Suprapubic skin (tissue), 4 donors: Measurements from ENCODE around the gene EFHD1. TPM values are rescaled to one million over a fixed set of nuclear protein-coding genes. Genes with fewer than 3 reads are reported as not detected.
A peak's percentile ranks its signal among the peaks of the same experiment; 100 is the strongest.

Experiments
- DNase-seq, 2 donors: peaks; one replicate each; pipeline ENCODE4 v3.0.0-alpha.2; 2019; ENCODE audit warnings: low spot score in 2 of 2
- H3K27ac ChIP-seq: fragments of 200-600 bp; sonication (generic); one replicate; pipeline ENCODE4 v1.5.1; 2019
- H3K27me3 ChIP-seq: fragments of 200-600 bp; sonication (generic); one replicate; pipeline ENCODE4 v1.5.1; 2019
- H3K36me3 ChIP-seq: fragments of 200-600 bp; sonication (generic); one replicate; pipeline ENCODE4 v1.5.1; 2019
- H3K4me1 ChIP-seq: fragments of 200-600 bp; sonication (generic); one replicate; pipeline ENCODE4 v1.5.1; 2019
- H3K4me3 ChIP-seq: fragments of 200-600 bp; sonication (generic); one replicate; pipeline ENCODE4 v1.5.1; 2019; ENCODE audit warnings: mild to moderate bottlenecking
- H3K9me3 ChIP-seq: fragments of 200-600 bp; sonication (generic); one replicate; pipeline ENCODE4 v1.5.1; 2019
- CTCF ChIP-seq, 2 donors: fragments of 200-600 bp in 1 of 2; fragments of 450-650 bp in 1 of 2; sonication (generic) in 1 of 2; IDR thresholded peaks; one replicate each; pipeline ENCODE4 v1.5.1; 2016 to 2019; ENCODE audit warnings: antibody characterized with exemption in 2 of 2, mild to moderate bottlenecking in 1 of 2, moderate library complexity in 1 of 2
- EP300 ChIP-seq: sonication (generic); formaldehyde crosslinking; IDR thresholded peaks from one replicate; pipeline ENCODE4 v1.6.1; 2017; ENCODE audit warnings: antibody characterized with exemption
- POLR2A ChIP-seq, 2 donors: fragments of 450-650 bp; IDR thresholded peaks; one replicate each; pipeline ENCODE4 v1.6.1; 2017; ENCODE audit warnings: antibody characterized with exemption in 2 of 2, mild to moderate bottlenecking in 2 of 2, moderate library complexity in 2 of 2
- POLR2AphosphoS5 ChIP-seq, 3 donors: sonication (generic); formaldehyde crosslinking; IDR thresholded peaks; one replicate each; pipeline ENCODE4 v1.6.1; 2017; ENCODE audit warnings: antibody characterized with exemption in 3 of 3
- WGBS: methylation state at CpG from one replicate; pipeline ENCODE4 v1.1.5; 2018; 5-methylcytosine and 5-hydroxymethylcytosine counted together
- total RNA-seq, 4 donors: library from RNA; depleted of rRNA; stranded (reverse); fragments of >200 nt; gene quantifications; one replicate each; pipeline ENCODE4 v1.1.0, GENCODE V29; 2016

The EFHD1 gene
- total RNA-seq, 4 donors from 2014 or later: 4.2 to 18.4 (median 16.6) TPM

- 86% methylated on average over 5 of the region's 8 CpGs for WGBS
- DNase-seq: no peak
- no peaks in the 10 kb centered on the region for H3K9me3 ChIP-seq
- peaks cover 4% of the 10 kb centered on the region for H3K4me1 ChIP-seq
- TF ChIP-seq POLR2A (IDR thresholded peaks at IDR 0.05): no peak
- TF ChIP-seq POLR2AphosphoS5 (IDR thresholded peaks at IDR 0.05): no peak
- no peak for TF ChIP-seq CTCF (IDR thresholded peaks at IDR 0.05)
- TF ChIP-seq EP300: no peak
- H3K27me3 ChIP-seq: no peaks in the 10 kb centered on the region
- no peak overlapping the region for H3K27ac ChIP-seq
- H3K4me3 ChIP-seq: no peak overlapping the region
- H3K36me3 ChIP-seq: no peaks in the 10 kb centered on the region
Measured at GRCh38 chr2:232609607-232610006, 23.8 kb upstream of the EFHD1 start.

- Histone ChIP-seq H3K4me1 (peaks cover 4% of the 10 kb centered on the region), H3K9me3 (no peaks in the 10 kb centered on the region), H3K27me3 (no peaks in the 10 kb centered on the region), H3K27ac (no peak overlapping the region), H3K36me3 (no peaks in the 10 kb centered on the region), H3K4me3 (no peak overlapping the region)
- DNase-seq: no peak
- WGBS: 100% methylated on average over 2 of the region's 3 CpGs
- TF ChIP-seq CTCF (IDR thresholded peaks at IDR 0.05) (no peak), POLR2AphosphoS5 (IDR thresholded peaks at IDR 0.05) (no peak), POLR2A (IDR thresholded peaks at IDR 0.05) (no peak), EP300 (no peak)
Measured at GRCh38 chr2:232610081-232610480, 23.3 kb upstream of the EFHD1 start.

- no CpG with 5 or more reads among the region's 6 CpGs for WGBS
- H3K4me3 ChIP-seq: no peak overlapping the region
- DNase-seq: no peak
- TF ChIP-seq POLR2A (IDR thresholded peaks at IDR 0.05) (no peak), EP300 (no peak), CTCF (IDR thresholded peaks at IDR 0.05) (no peak), POLR2AphosphoS5 (IDR thresholded peaks at IDR 0.05) (no peak)
- no peaks in the 10 kb centered on the region for H3K36me3 ChIP-seq
- no peaks in the 10 kb centered on the region for H3K27me3 ChIP-seq
- no peak overlapping the region for H3K27ac ChIP-seq
- no peaks in the 10 kb centered on the region for H3K9me3 ChIP-seq
- H3K4me1 ChIP-seq: peaks cover 4% of the 10 kb centered on the region
Measured at GRCh38 chr2:232611061-232611460, 22.3 kb upstream of the EFHD1 start.

GRCh38 chr2:232611559-232612218 is 21.7 kb upstream of the EFHD1 start:
- DNase-seq: peak in 1 of 2 donors; percentile 82
- Histone ChIP-seq H3K4me1 (no peaks in the 10 kb centered on the region), H3K27ac (no peak overlapping the region), H3K4me3 (no peak overlapping the region), H3K27me3 (no peaks in the 10 kb centered on the region), H3K9me3 (no peaks in the 10 kb centered on the region), H3K36me3 (no peaks in the 10 kb centered on the region)
- TF ChIP-seq CTCF (IDR thresholded peaks at IDR 0.05) (peak; percentile 31 to 73), EP300 (no peak)
- WGBS: 42% methylated on average over 9 of the region's 9 CpGs

GRCh38 chr2:232613538-232614134 is 19.8 kb upstream of the EFHD1 start:
- Histone ChIP-seq H3K9me3 (no peaks in the 10 kb centered on the region), H3K4me3 (no peak overlapping the region), H3K27me3 (no peaks in the 10 kb centered on the region)

More at GRCh38 chr2:232613538-232614134, 19.8 kb upstream of the EFHD1 start:
- 58% methylated on average over 3 of the region's 3 CpGs for WGBS
- no peak for DNase-seq
- no peaks in the 10 kb centered on the region for H3K36me3 ChIP-seq
- TF ChIP-seq CTCF (IDR thresholded peaks at IDR 0.05) (no peak), POLR2A (IDR thresholded peaks at IDR 0.05) (no peak), EP300 (no peak), POLR2AphosphoS5 (IDR thresholded peaks at IDR 0.05) (no peak)
- H3K27ac ChIP-seq: no peak overlapping the region
- no peaks in the 10 kb centered on the region for H3K4me1 ChIP-seq
